NCI-H1417 (cell line): ENCODE data around the gene BIRC7.
A peak's percentile ranks its signal among the peaks of the same experiment; 100 is the strongest.

Experiments used
- DNase-seq, 3 experiments: peaks; one replicate each; lab custom pipeline; 2025; lab: John Stamatoyannopoulos, UW

Gene BIRC7

GRCh38 chr20:63265891-63266515 lies 30.3 kb downstream of the BIRC7 start:
- DNase-seq, result no peak

- no peak for DNase-seq
Observed at GRCh38 chr20:63267691-63268090, 32.0 kb downstream of the BIRC7 start.

GRCh38 chr20:63268256-63268655 lies 32.6 kb downstream of the BIRC7 start:
- no peak for DNase-seq

GRCh38 chr20:63268671-63269439 lies 33.1 kb downstream of the BIRC7 start:
- DNase-seq, result no peak

GRCh38 chr20:63269724-63270123 lies 34.0 kb downstream of the BIRC7 start:
- no peak for DNase-seq

- DNase-seq, result no peak
Observed at GRCh38 chr20:63270606-63271325, 35.1 kb downstream of the BIRC7 start.

- DNase-seq, result peak; percentile 92 to 94 (median 93)
Observed at GRCh38 chr20:63272105-63273058, 36.7 kb downstream of the BIRC7 start, which contains the start of gene ARFGAP1. Gene ARFGAP1, plus strand, starts transcription at chr20:63272813. Its CDS starts 2,768 bp downstream, at chr20:63275581.

GRCh38 chr20:63273059-63273579 lies 37.4 kb downstream of the BIRC7 start:
- DNase-seq, result no peak

GRCh38 chr20:63273635-63274380 lies 38.1 kb downstream of the BIRC7 start:
- DNase-seq, result no peak

- DNase-seq, result no peak
Observed at GRCh38 chr20:63274381-63275228, 38.9 kb downstream of the BIRC7 start.

- no peak for DNase-seq
Observed at GRCh38 chr20:63275825-63276224, 40.1 kb downstream of the BIRC7 start.

- DNase-seq, result no peak
Observed at GRCh38 chr20:63276956-63277355, 41.3 kb downstream of the BIRC7 start.

GRCh38 chr20:63277466-63278272 lies 42.0 kb downstream of the BIRC7 start:
- no peak for DNase-seq

GRCh38 chr20:63278661-63279060 lies 43.0 kb downstream of the BIRC7 start:
- no peak for DNase-seq

- DNase-seq, result no peak
Observed at GRCh38 chr20:63279931-63280330, 44.2 kb downstream of the BIRC7 start.

- DNase-seq, result no peak
Observed at GRCh38 chr20:63280371-63280770, 44.7 kb downstream of the BIRC7 start.

- no peak for DNase-seq
Observed at GRCh38 chr20:63280929-63281545, 45.3 kb downstream of the BIRC7 start.
